Astrocyte (in vitro differentiated cells and primary cell): ENCODE data around the gene MAPKAPK5. TPM values are rescaled to one million over a fixed set of nuclear protein-coding genes. Genes with fewer than 3 reads are reported as not detected.

Experiments
- DNase-seq: peaks from one replicate; pipeline ENCODE4 v3.0.0-alpha.2; 2010; ENCODE audit warnings: low read depth
- FAIRE-seq: peaks from 2 replicates; lab custom pipeline; 2011; peaks lifted over from hg19 to GRCh38; lab: Jason Lieb, UNC
- H2AFZ ChIP-seq: 2 replicates; pipeline ENCODE4 v1.6.0; 2012; ENCODE audit warnings: low read depth, low read length, inconsistent platforms
- H3K27ac ChIP-seq: 2 replicates; pipeline ENCODE4 v1.5.1; 2011; ENCODE audit warnings: low read depth, low read length, inconsistent platforms
- H3K27me3 ChIP-seq: 2 replicates; pipeline ENCODE4 v1.6.0; 2011; ENCODE audit warnings: low read length, inconsistent platforms; ENCODE audit not compliant: insufficient read depth
- H3K36me3 ChIP-seq: 2 replicates; pipeline ENCODE4 v1.5.1; 2011; ENCODE audit warnings: low read length, inconsistent platforms; ENCODE audit not compliant: insufficient read depth
- H3K4me1 ChIP-seq: 2 replicates; pipeline ENCODE4 v1.5.1; 2011; ENCODE audit warnings: low read length, inconsistent platforms; ENCODE audit not compliant: insufficient read depth
- H3K4me2 ChIP-seq: 2 replicates; pipeline ENCODE4 v1.6.0; 2012; ENCODE audit warnings: low read length, inconsistent platforms
- H3K4me3 ChIP-seq: 2 replicates; pipeline ENCODE4 v1.5.1; 2011; ENCODE audit warnings: low read depth, mild to moderate bottlenecking, low read length, inconsistent platforms; ENCODE audit not compliant: insufficient read depth
- H3K79me2 ChIP-seq: 2 replicates; pipeline ENCODE4 v1.6.0; 2012; ENCODE audit warnings: mild to moderate bottlenecking, low read length, inconsistent platforms; ENCODE audit not compliant: insufficient read depth
- H3K9ac ChIP-seq: 2 replicates; pipeline ENCODE4 v1.6.0; 2012; ENCODE audit warnings: mild to moderate bottlenecking, low read length, inconsistent platforms
- H3K9me3 ChIP-seq: 2 replicates; pipeline ENCODE4 v1.5.1; 2012; ENCODE audit warnings: low read depth, mild to moderate bottlenecking, low read length, inconsistent platforms; ENCODE audit not compliant: insufficient read depth
- H4K20me1 ChIP-seq: 2 replicates; pipeline ENCODE4 v1.6.0; 2012; ENCODE audit warnings: low read length, inconsistent platforms; ENCODE audit not compliant: insufficient read depth
- H3K27ac Mint-ChIP-seq: one replicate; pipeline ENCODE4 v1.8.0; 2021; ENCODE audit warnings: mild to moderate bottlenecking, mixed read lengths; ENCODE audit not compliant: unreplicated experiment
- H3K27me3 Mint-ChIP-seq: one replicate; pipeline ENCODE4 v1.8.0; 2021; ENCODE audit warnings: low read depth, mixed read lengths; ENCODE audit not compliant: unreplicated experiment
- H3K36me3 Mint-ChIP-seq: one replicate; pipeline ENCODE4 v1.8.0; 2021; ENCODE audit warnings: low read depth, mixed read lengths; ENCODE audit not compliant: unreplicated experiment
- H3K4me1 Mint-ChIP-seq: one replicate; pipeline ENCODE4 v1.8.0; 2021; ENCODE audit warnings: low read depth, mixed read lengths; ENCODE audit not compliant: unreplicated experiment
- H3K4me3 Mint-ChIP-seq: one replicate; pipeline ENCODE4 v1.8.0; 2021; ENCODE audit warnings: mild to moderate bottlenecking, moderate library complexity, mixed read lengths; ENCODE audit not compliant: unreplicated experiment
- H3K9me3 Mint-ChIP-seq: one replicate; pipeline ENCODE4 v1.8.0; 2021; ENCODE audit warnings: mild to moderate bottlenecking, mixed read lengths; ENCODE audit not compliant: unreplicated experiment
- EZH2 ChIP-seq: IDR thresholded peaks from 2 replicates; pipeline ENCODE4 v1.6.1; 2012; ENCODE audit warnings: mild to moderate bottlenecking, low read length, inconsistent platforms; ENCODE audit not compliant: insufficient read depth
- total RNA-seq: library from RNA; stranded (reverse); gene quantifications from 2 replicates; pipeline ENCODE4 v1.2.1, GENCODE V29; 2021
- TF ChIP-seq, protein P1 (sequence below): IDR thresholded peaks from 2 replicates; pipeline ENCODE4 v1.5.1; 2011; ENCODE audit warnings: low read depth, mild to moderate bottlenecking, inconsistent platforms, low read length, moderate library complexity; ENCODE audit not compliant: insufficient read depth

The MAPKAPK5 gene
- total RNA-seq, 1 donor from 2014 or later = 42.6 TPM

DNA sequence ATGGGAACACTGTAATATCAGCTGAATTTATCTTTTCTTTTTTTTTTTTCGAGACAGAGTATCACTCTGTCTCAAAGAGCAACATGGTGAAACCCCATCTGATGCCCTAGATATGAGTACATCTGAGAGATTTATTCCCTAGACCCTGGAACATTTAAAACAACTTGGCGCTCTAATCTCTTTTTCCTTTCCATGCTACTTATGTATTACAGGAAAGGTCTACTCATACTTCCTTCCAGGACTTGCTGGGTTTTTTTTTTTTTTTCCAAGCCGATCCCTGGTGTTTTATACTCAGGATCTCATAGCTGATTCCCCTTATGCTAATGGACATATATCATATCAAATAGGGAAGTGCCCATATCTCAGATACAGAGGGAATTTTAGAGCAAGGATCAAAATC is 83.1 kb downstream of the MAPKAPK5 start:
- FAIRE-seq (no peak), DNase-seq (no peak)
- no peak overlapping the region for H3K4me3 ChIP-seq
- H3K9ac ChIP-seq = no peak overlapping the region
- Mint-ChIP-seq H3K36me3 (peaks cover 4% of the 10 kb centered on the region), H3K9me3 (no peaks in the 10 kb centered on the region), H3K4me1 (no peaks in the 10 kb centered on the region), H3K4me3 (no peak overlapping the region), H3K27me3 (no peaks in the 10 kb centered on the region), H3K27ac (no peak overlapping the region)
- no peak overlapping the region for H3K4me2 ChIP-seq
- no peak overlapping the region for H2AFZ ChIP-seq
- H3K36me3 ChIP-seq = no peaks in the 10 kb centered on the region
- no peak overlapping the region for H3K27ac ChIP-seq
- H4K20me1 ChIP-seq = no peaks in the 10 kb centered on the region
- TF ChIP-seq EZH2 = no peak
- TF ChIP-seq, protein P1, sequence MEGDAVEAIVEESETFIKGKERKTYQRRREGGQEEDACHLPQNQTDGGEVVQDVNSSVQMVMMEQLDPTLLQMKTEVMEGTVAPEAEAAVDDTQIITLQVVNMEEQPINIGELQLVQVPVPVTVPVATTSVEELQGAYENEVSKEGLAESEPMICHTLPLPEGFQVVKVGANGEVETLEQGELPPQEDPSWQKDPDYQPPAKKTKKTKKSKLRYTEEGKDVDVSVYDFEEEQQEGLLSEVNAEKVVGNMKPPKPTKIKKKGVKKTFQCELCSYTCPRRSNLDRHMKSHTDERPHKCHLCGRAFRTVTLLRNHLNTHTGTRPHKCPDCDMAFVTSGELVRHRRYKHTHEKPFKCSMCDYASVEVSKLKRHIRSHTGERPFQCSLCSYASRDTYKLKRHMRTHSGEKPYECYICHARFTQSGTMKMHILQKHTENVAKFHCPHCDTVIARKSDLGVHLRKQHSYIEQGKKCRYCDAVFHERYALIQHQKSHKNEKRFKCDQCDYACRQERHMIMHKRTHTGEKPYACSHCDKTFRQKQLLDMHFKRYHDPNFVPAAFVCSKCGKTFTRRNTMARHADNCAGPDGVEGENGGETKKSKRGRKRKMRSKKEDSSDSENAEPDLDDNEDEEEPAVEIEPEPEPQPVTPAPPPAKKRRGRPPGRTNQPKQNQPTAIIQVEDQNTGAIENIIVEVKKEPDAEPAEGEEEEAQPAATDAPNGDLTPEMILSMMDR = no peak
- no peaks in the 10 kb centered on the region for H3K9me3 ChIP-seq
- no peaks in the 10 kb centered on the region for H3K79me2 ChIP-seq
- H3K27me3 ChIP-seq = no peaks in the 10 kb centered on the region
- H3K4me1 ChIP-seq = no peaks in the 10 kb centered on the region

DNA sequence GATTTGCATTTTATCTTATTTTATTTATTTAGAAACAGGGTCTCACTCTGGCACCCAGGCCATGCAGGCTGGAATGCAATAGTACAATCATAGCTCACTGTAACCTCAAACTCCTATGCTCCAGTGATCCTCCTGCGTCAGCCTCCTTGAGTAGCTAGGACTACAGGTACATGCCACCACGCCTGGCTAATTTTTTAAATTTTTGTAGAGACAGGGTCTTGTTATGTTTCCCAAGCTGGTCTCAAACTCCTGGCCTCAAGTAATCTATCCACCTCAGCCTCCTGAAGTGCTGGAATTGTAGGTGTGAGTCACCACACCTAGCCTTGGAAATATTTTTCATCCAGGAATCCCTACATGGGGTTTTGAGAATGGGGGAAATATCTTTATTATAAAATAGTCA is 84.6 kb downstream of the MAPKAPK5 start:
- TF ChIP-seq, protein P1 = no peak
- no peak for TF ChIP-seq EZH2
- Mint-ChIP-seq H3K27ac (no peak overlapping the region), H3K9me3 (no peaks in the 10 kb centered on the region), H3K4me3 (no peak overlapping the region), H3K4me1 (no peaks in the 10 kb centered on the region), H3K36me3 (peaks cover 4% of the 10 kb centered on the region), H3K27me3 (no peaks in the 10 kb centered on the region)
- no peak for DNase-seq
- Histone ChIP-seq H3K4me1 (no peaks in the 10 kb centered on the region), H3K4me2 (no peak overlapping the region), H3K79me2 (no peaks in the 10 kb centered on the region), H2AFZ (no peak overlapping the region), H4K20me1 (no peaks in the 10 kb centered on the region), H3K9ac (no peak overlapping the region), H3K27me3 (no peaks in the 10 kb centered on the region), H3K27ac (no peak overlapping the region), H3K9me3 (no peaks in the 10 kb centered on the region), H3K4me3 (no peak overlapping the region), H3K36me3 (no peaks in the 10 kb centered on the region)
- FAIRE-seq = no peak

DNA sequence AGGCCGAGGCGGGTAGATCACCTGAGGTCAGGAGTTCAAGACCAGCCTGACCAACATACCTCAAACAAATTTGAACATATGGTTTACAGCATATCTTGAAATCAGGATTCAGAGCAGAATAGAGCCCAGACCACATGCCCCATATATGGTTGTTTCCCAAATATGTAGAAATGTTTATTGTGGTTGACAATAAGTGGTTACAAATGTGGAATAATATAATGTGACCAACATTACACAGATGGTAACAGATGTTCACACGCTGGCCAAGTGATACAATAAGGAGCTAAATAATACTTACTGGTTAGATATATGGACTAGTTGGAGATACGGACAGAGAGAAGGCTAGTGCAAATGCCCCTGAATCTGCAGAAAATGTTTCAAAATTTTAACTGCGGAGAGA is 85.3 kb downstream of the MAPKAPK5 start:
- no peaks in the 10 kb centered on the region for H3K4me1 Mint-ChIP-seq
- H3K4me1 ChIP-seq = no peaks in the 10 kb centered on the region
- no peaks in the 10 kb centered on the region for H3K36me3 ChIP-seq
- H4K20me1 ChIP-seq = no peaks in the 10 kb centered on the region
- no peak overlapping the region for H2AFZ ChIP-seq
- H3K79me2 ChIP-seq = no peaks in the 10 kb centered on the region
- no peak overlapping the region for H3K4me3 ChIP-seq
- no peaks in the 10 kb centered on the region for H3K9me3 ChIP-seq
- DNase-seq (no peak), FAIRE-seq (no peak)
- no peak overlapping the region for H3K27ac Mint-ChIP-seq
- H3K4me3 Mint-ChIP-seq = no peak overlapping the region
- no peaks in the 10 kb centered on the region for H3K27me3 ChIP-seq
- H3K9me3 Mint-ChIP-seq = no peaks in the 10 kb centered on the region
- H3K9ac ChIP-seq = no peak overlapping the region
- no peaks in the 10 kb centered on the region for H3K27me3 Mint-ChIP-seq
- peaks cover 4% of the 10 kb centered on the region for H3K36me3 Mint-ChIP-seq
- H3K4me2 ChIP-seq = no peak overlapping the region
- TF ChIP-seq EZH2 = no peak
- TF ChIP-seq, protein P1 = no peak
- no peak overlapping the region for H3K27ac ChIP-seq
